Non-pigmented ciliary epithelial cell (primary cell): ENCODE measurements around the gene FKBP10.
"Not testable (repeated sequence)": the region's sequence is repeated elsewhere in the genome, so short reads cannot be mapped to it uniquely, and the experiment has no call there.

Experiments
- DNase-seq: peaks from one replicate; pipeline ENCODE4 v3.0.0-alpha.2; 2010; ENCODE audit warnings: low read depth

The FKBP10 gene

GRCh38 chr17:41839448-41839847 lies 26.6 kb downstream of the FKBP10 start:
- not testable (repeated sequence) for DNase-seq

GRCh38 chr17:41840781-41841180 lies 28.0 kb downstream of the FKBP10 start:
- DNase-seq: not testable (repeated sequence)

DNA sequence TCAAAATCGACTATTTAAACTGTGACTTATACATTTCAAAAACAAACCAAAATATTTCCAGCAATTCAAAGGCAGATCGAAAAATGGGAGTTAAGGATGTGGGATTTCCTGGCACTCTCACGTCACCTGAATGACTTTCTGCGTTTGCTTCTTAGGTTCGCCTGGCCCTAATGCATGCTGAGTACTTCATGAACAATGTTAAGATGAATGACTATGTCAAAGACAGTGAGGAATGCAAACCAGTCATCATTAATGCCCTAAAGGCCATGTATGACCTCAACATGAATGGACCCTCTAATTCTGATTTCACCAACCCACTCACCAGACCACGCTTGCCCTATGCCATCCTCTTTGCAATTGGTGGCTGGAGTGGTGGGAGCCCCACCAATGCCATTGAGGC lies 32.2 kb downstream of the FKBP10 start:
- DNase-seq: no peak

GRCh38 chr17:41848788-41849187 lies 36.0 kb downstream of the FKBP10 start:
- DNase-seq: no peak

DNA sequence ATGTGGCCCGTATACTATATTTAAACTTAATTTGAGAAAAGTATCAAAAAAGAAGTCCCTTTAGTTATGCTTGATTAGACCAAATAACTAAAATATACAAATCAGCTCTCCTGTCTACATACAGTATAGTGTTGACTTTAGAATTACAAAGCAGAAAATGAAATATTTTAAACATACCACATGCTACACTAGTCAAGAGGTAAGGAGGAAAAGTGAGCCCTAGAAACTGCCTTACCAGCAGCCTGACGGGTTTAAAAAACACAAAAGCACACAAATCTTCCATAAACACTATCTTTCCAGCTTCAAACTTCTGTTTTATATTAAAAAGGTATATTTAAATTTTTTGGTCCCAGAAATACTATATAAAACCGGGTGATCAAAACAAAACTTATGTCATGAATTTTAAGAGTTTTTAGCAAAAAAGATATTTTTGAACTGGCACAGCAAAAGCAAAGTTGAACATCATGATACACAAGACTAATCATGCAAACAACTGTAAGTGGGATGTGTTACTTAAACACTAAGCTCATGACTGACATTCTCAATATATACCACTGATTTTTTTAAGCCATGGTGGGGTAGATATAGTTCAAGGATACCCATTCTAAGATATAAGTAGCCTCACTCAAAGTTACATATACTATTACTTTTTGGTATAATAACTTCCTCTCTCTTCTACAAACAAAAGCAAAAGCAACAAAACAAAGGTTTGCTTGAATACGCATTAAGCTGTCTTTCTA lies 36.6 kb downstream of the FKBP10 start:
- DNase-seq: no peak

GRCh38 chr17:41851382-41851781 lies 38.6 kb downstream of the FKBP10 start:
- not testable (repeated sequence) for DNase-seq

- DNase-seq: no peak
Measured at GRCh38 chr17:41860254-41860931, 47.6 kb downstream of the FKBP10 start.

DNA sequence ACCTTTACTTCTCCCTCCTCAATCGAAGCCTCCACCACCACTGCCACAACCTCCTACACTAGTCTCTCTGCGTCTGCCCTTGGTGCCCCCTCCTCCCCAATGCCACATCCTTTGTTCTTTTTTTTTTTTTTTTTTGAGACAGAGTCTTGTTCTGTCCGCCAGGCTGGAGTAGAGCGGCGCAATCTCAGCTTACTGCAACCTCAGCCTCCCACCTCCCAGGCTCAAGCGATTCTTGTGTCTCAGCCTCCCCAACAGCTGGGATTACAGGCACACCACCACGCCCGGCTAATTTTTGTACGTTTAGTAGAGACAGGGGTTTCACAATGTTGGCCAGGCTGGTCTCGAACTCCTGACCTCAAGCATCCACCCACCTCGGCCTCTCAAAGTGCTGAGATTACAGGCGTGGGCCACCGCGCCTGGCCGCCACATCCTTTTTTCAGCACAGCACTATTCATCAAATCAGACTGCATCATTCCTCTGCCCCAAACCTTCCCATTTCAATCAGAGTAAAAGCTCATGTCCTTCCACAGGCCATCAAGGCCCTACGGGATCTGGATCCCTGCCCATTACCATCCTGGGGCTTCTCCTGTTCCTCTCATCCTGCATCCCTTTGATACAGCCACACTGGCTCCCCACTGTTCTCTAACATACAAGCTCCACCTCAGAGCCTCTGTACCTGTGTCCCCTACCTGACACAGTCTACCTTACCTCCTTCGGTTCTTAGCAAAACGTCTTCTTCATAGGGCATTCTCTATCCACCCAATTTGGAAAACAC lies 50.5 kb downstream of the FKBP10 start:
- DNase-seq: no peak

DNA sequence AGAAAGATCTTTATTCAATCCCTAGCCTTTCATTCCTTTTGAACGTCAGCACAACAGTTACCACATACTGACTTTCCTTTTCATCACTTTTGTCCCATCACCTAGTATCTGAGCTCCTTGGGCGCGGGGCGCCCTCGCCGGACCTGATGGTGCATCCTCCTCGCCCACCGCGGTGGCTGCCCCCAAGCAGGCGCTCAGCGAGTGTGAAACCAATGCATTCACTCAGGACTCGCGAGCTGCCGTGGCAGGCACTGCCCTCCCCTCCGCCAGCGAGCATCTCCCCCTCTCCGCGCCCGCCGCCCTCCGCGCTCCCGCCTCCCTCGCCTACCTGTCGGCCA lies 51.7 kb downstream of the FKBP10 start:
- DNase-seq: no peak

- peak; percentile 31 for DNase-seq
Measured at GRCh38 chr17:41864836-41865595, 52.2 kb downstream of the FKBP10 start, which contains the start of gene KLHL11. TSS of gene KLHL11 (minus strand) at chr17:41865423. CDS start at chr17:41865370, 53 bp downstream.

DNA sequence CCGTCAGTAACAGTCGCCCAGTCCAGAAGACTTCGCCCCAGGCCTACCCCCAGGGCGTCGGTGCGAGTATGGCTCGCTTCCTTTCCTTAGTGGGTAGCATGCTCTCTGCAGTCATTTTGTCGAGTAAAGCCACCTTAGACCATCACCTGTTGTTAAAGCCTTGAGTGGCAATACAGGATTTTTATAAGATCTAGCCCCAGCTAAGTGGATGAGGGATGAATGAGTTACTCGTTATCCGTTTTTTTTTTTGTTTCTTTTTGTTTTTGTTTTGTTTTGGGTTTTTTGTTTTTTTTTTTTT lies 52.7 kb downstream of the FKBP10 start:
- DNase-seq: no peak

- no peak for DNase-seq
Measured at GRCh38 chr17:41868568-41868967, 55.8 kb downstream of the FKBP10 start.

DNA sequence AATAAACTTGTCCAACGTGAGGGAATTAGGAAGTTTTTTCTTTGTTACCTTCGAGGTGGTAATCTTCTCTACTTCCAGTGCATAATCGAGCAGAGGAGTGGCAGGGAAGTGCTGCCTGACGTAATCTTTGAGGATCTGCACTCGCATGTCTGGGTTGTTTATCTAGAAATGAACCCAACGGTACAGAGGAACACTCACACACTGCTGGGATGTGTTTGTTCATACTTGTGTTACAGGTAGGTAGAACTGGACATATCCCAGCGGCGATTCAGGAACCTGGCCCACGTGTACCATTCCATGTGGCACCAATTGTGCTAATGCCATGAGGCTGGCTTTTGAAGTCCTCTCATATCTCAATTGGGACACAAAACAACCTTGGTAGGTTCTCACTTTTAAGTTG lies 56.6 kb downstream of the FKBP10 start:
- no peak for DNase-seq

DNA sequence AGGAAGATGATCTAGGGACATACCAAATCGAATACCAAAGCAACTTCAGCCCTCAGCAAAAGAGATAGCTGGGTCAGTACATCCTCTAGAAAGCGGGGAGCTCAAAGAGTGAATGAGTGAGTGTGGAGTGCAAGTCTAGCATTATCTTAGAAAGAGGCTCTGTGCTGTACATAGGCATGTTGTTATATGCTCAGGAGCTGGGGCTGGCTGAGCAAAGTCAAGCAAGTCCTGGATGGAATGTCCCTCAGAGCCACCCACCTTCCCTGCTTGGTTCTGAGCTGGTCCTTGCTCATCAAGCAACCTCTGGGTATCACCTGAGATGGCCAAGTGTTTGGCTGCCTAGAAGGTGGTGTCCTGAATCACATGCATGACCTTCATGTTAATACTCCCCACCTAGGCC lies 57.3 kb downstream of the FKBP10 start:
- DNase-seq: no peak

- DNase-seq: no peak
Measured at GRCh38 chr17:41870627-41871026, 57.8 kb downstream of the FKBP10 start.

DNA sequence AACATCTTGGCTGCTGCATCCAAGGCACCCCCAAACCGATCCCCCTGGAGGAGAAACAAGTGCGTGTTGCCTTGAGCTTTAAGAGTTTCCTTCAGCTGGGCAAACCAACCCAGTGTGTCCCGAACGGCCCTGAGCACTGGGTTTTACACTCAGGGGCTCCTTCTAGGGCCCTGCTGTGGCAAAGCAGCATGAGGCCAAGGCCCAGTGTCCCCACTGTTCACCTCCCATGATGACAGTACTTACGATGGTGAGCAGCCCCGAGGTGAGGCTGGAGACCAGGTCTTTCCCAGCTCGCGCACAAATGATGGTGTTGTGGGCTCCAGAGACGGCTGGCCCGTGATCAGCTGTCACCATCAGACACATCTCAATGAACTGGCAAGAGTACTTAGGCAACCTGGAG lies 59.0 kb downstream of the FKBP10 start:
- no peak for DNase-seq
